ENCODE results near the gene ZNF488.
"Not testable (repeated sequence)": the region's sequence is repeated elsewhere in the genome, so short reads cannot be mapped to it uniquely, and the experiment has no call there.

The ZNF488 gene, protein sequence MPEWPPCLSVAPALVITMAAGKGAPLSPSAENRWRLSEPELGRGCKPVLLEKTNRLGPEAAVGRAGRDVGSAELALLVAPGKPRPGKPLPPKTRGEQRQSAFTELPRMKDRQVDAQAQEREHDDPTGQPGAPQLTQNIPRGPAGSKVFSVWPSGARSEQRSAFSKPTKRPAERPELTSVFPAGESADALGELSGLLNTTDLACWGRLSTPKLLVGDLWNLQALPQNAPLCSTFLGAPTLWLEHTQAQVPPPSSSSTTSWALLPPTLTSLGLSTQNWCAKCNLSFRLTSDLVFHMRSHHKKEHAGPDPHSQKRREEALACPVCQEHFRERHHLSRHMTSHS

DNA sequence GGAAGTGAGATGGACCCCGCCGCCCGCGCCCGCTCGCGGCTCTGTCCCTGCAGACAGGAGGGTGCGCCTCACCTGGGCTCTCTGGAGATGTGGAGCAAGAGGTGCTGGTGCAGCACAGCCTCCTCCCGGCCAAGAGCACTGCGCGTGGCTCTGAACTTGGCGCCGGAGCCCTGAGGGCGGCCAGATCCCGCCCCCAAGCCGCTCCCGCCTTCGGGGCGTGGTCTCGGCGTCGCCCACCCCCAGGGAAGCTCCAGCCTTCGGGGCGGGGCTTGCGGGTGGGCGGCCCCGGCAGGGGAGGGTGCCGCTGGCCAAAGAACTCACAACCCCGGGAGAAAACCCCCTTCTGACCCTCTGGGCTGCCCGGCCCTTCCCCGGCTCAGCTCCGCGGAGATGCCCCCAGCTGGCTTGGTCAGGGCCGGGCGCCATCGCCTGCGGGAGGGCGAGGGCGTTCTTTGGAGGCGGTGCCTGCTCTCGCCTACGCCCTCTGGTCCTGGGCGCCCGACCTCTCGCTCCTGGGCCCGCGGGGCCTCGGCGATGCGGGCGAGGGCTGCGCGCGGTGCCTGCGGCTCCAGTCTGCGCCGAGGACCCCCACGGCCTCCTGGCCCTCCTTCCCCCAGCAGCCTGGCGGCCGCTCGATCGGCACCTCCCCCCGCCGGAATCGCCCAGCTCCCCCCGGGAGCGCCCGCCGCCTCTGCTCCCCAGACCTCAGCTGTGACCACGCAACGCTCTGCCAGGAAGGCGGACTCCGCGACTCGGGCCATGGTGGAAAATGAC is at the start of gene ZNF488:
ZNF488 (minus strand) TSS at position 146 of the 774 bp plus-strand sequence. CDS start 15,464 bp downstream, outside the sequence.
- DNase-seq: peak; percentile 60

DNA sequence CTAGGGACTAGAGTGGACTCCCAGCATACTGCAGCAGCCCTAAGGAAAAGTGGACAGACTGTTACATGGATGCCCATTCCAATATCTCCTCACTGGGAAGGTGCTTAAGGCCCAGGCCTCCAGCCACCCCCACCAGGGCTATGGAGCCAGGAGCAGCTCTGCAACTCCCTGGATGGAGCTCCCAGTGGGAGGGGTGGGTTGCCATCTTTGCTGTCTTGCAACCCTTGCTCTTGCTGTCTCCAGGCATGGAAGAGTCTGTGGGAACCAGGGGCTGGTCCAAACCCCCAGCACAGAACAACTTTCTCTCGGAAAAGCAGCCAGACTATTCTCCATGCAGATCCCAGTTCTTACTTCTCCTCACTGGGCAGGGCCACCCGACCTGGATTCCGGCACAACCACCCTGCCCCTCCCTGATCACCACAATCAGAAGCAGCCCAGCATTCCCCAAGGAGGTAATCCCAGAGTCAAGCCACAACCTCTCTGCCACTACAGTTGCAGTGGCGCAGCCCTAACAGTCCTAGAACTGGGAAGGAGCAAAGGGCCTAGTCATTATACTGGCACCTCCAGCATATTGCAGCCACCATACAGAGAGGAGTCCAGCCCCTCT is 41.8 kb upstream of the ZNF488 start:
- DNase-seq: no peak

DNA sequence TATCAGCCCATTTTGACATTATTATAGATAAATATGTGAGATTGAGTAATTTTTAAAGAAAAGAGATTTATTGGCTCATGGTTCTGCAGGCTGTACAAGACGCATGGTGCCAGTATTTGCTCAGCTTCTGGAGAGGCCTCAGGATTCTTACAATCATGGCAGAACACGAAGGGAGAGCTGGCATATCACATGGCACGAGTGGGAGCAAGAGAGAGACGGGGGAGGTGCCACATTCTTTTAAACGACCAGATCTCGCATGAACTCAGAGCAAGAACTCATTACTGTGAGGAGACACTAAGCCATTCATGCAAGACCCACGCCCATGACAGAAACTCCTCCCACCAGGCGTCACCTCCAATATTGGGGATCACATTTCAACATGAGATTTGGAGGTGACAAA is 40.1 kb upstream of the ZNF488 start:
- DNase-seq: no peak

DNA sequence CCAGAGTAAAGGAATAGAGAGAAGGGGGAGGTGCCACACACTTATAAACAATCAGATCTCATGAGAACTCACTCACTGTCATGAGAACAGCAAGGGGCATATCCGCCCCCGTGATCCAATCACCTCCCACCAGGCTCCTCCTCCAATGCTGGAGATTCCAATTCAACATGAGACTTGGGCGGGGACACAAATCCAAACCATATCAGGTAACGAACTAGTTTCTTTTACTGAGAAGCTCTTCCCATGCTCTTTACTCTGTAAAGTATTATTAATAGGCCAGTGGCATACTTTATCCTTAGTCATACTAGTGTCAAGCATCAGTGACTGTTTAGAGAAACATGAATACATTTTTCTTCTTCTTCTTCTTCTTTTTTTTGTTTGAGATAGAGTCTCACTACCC is 39.4 kb upstream of the ZNF488 start:
- DNase-seq: no peak

DNA sequence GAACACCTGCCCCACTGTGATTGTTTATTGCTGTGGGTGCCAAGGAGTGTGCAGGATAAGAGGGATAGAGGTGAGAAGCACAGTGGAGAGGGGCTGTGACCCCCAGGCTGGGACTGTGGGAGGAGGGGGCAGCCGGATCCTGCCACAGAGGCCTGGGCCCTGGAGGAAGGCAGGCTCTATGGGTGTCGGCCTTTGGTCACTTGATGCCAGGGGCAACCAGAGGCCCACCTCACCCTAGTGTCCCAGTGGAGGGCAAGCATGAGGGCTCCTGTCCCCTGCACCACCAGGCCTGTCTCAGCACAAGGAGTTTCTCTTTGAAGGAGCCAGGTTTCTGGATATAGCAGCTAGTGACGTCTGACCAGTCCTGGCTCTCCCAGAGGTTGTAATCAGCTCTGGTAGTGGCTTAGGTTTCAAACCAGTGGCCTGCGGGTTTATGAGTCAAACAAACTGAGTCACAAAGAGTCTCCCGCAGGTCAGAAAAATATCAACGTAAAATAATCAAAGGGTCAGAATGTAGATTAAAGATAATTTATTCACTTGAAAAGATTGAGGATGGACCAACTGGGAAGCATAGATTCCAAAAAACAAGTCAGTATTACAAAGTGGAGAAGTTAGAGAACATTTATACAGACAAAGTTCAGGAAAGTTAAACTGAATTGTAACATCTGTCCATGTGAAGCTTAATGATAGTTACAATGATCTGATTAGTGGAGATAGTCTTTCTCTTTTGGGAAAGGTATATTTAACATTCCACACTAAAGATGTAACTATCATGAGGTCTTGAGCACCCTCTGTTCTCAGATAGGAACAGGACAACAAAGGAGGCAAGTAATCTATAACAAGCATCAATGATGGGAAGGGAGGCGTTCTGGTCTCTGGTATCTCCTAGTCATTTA is 37.2 kb upstream of the ZNF488 start:
- no peak for DNase-seq

DNA sequence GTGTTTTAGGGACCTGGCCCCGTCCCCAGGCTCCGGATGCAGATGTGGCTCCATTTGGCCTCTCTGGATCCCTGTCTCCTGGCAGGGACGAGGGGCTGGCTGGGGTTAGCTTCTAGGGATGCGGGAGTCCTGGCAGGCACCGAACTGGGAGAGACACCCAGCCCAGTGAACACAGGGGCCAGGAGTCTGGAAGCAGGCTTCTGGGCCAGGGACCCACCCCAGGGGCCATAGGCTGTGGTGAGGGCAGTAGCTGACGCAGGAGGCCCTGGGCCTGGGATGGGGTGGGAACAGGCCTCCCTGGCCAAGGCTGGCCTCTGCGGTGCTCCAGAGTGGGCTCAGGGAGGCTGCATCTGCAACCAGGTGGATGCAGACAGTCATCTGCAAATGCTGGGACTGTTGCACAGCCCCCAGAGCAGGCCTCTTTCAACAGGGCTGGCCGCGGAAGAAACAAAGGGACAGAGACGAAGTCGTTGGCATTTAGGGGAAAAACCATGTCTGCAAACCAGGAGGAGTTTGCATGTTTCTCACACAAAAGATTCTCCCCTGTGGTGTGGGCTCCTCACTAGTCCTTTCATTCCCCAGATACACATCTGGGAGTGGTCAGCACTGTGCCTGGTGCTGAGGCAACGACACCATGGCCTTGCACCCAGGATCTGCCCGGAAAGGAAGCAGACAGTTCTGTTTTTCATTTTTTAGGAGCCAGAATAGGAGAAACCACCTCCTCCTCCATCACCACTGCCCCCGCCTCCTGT is 36.4 kb upstream of the ZNF488 start:
- DNase-seq: no peak

DNA sequence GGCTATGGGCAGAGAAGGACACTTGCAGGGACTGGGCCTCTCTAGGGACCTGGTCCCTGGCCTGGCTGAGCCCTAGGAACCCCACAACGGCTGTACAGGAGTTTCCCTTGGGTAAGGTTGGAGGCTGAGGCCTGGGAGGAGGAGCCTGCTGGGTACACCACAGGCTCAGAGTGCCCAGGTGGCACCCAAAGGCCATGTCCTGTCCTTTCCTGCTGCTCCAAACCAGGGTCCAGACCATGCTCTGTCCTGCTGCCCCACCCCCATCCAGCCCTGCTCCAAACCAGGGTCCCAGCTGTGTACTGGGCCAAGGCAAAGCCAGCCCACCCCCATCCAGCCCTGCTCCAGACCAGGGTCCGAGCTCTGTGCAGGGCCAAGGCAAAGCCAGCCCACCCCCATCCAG is 35.3 kb upstream of the ZNF488 start:
- DNase-seq: no peak

DNA sequence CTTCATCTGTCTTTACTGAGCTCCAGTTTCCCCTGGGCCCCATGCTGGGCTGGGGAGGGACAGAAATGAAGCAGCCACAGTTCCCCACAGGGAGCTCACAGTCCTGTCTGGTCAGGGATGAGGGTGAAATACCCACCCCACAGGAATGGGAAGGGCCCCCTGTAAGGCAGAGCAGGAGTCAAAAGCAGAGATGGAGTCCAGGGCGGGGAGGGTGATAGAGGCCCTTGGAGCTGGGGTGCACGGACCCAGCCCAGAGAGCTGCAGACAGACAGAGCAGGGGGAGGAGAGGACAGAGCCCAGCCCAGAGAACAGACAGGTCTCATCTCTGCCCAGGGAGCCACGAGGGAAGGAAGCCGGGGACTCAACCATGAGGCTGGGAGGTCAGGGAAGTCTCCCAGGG is 34.9 kb upstream of the ZNF488 start:
- DNase-seq: no peak

DNA sequence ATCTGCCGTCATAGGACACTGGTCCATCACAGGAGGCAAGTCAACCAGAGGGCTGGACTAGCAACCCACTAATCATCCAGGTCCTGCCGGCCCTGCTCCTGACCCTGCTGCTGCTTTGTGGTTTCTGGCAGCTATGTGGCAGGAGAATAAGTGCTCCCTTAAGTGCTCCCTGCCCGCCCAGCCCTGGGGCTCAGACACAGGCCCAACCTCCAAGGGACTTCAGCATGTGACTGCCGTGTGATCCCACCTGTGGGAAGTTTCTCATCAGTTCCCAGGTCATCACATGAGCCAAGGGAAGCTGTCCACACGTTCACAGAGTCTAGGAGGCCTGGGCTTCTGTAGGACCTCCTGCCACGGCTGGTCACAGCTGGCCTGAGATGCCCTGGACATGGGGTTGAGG is 34.2 kb upstream of the ZNF488 start:
- no peak for DNase-seq

DNA sequence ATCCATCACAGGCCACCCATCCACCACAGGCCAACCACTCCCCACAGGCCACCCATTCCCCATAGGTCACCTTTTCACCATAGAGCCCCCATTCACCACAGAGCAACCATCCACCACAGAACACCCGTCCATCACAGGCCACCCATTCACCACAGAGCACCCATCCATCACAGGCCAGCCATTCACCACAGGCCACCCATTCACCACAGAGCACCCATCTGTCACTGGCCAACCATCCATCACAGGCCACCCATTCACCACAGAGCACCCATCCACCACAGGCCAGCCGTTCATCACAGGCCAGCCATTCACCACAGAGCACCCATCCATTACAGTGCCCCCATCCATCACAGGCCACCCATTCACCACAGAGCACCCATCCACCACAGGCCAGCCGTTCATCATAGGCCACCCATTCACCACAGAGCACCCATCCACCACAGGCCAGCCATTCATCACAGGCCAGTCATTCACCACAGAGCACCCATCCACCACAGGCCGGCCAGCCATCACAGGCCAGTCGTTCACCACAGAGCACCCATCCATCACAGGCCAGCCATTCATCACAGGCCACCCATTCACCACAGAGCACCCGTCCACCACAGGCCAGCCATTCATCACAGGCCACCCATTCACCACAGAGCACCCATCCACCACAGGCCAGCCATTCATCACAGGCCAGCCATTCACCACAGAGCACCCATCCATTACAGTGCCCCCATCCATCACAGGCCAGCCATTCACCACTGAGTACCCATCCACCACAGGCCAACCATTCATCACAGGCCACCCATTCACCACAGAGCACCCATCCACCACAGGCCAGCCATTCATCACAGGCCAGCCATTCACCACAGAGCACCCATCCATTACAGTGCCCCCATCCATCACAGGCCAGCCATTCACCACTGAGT is 32.5 kb upstream of the ZNF488 start:
- DNase-seq: not testable (repeated sequence)

DNA sequence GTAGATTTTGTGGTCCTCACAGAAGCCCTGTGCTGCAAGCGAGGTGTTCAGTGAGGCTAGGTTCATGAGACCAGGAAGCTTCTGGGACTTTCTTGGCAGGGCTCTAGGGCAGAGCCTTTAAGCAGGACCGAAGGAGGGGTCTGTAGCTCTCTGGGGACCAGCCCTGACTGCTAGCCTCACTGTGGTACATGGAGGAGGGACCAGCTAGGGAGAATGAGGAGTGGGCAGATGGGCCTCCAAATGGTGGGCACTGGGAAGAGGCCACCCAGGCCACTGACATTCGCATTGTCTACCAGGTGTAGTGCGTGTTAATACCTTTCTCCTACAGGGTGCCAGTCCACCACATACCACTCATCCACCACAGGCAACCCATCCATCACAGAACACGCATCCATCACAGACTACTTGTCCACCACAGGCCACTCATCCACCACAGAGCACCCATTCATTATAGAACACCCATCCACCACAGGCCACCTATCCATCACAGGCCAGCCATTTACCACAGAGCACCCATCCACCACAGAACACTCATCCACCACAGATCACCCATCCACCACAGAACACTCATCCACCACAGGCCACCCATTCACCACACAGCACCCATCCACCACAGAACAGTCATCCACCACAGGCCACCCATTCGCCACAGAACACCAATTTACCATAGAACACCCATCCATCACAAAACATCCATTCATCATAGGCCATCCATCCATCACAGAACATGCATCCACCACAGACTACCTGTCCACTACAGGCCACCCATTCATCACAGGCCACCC is 31.6 kb upstream of the ZNF488 start:
- no peak for DNase-seq

DNA sequence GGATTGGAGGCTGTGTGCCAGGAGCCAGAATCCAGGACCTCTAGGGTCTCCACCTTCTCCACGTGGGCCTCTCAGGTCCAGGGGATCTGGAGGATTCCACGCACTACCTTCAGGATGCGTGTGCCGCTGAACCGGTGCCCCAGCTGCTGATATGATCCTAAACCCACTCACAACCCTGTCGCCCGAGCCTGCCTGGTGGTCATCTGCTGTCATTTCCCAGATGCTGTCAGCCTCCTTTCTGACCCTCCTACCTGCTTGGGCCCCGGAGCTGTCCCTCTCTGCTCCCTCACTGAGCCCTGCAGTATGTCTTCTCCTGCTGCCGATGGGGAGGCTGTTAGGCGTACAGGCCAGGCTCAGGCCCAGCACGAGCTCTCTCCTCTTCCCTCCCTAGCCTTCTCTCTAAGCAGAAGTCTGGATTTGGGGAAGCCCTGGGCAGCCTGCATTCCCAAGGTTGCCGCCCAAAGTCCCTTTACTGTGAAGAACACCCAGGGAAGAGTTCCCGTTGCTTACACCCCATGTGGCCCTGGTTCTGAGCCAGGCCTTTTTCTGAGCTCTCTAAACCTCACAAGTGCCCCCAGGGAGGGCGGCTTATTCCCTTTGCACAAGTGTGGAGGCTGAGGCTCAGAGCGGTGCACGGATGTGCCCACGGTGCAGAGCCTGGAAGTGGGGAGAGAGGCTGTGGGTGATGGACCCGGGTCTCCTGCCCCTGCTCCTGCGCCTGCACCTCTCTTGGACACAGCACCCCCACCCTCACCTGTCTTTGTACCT is 30.8 kb upstream of the ZNF488 start:
- DNase-seq: no peak

DNA sequence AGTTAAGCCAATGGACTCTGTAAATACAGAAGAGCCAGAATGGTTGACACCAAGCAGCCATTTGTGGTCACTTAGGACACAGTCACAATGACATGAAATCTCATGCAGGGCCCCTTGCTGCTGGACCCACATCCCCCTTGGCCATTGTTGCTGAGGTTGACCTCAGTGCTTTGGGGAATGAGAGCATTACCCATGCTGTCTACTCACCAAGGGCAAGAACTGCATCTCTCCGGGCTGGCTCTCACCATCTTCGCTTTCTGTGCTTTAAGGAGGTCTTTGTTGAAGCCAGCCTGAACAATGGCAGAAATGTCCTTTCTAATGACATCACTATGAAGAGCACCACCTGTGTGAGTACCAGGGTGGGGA is 30.1 kb upstream of the ZNF488 start:
- no peak for DNase-seq

DNA sequence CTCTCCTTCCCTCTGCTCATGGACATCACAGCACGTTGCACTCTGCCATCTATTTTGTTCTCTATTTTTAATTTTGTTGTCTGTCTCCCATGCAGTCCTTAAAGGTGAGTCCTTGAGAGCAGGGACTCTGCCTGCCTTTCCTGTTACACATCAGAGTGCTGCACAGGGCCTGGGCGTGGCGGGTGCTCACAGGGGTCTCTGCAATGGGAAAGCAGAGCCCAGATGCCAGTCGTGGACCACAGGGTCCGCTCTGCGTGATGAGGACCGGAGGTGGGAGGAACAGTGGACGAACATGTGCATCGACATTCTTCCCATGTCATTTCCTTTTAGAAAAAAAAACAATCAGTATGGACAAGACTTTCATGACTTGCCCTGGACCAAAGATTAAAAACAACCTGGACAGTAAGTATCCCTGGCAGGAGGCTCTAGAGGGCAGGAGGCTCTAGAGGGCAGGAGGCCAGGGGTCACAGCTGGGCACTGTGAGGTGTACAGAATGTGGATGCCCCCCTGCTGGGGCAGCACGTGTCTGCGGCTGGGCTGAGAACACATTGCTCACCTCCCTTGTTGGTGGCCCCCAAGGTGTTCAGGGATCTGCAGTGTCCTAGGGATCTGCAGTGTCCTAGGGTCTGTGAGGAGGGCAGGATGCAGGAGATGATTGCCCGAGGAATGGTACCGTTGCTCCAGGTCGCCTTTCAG is 29.6 kb upstream of the ZNF488 start:
- no peak for DNase-seq

DNA sequence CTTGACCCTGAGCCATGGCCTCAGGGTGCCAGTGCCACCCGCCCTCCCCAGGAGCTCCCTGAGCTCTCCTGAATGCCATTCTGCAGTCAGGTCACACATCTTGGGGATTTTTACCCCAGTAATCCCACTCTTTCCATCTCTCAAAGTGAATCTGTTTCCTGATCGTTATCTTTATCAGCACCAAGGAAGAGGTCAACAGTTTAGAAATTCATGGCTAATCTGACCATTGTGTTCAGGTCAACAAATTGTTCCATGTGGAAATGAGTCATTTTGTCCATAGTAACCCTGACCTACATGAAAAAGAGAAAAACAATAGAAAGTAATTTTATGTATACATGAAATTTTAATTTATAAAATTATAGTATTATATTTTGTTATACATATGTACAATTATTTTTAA is 28.8 kb upstream of the ZNF488 start:
- DNase-seq: no peak

DNA sequence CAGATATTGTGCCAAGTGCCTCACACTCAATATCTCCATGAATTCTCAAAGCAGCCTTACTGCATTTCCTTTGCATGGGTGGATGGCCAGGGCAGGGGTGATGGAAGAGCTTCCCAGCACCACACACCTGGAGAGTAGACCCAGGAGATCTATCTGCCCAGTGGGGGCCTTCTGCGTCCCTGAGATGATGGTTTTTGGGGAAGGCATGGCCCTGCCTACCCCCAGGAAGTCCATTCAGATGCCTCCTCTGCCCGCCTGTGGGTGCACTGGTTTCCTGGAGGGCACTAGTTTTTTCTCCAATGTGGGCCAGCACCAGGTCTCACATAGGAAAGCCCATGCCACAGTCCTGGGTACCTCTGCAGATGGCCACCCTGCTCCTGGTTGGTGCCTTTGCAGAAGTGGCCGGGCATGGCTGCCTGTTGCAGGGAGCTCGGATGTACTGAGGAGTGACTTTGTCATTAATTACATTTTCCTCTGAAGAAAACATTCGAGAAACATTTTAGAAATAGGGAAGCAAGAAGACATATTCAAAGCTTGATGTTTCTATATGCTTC is 28.2 kb upstream of the ZNF488 start:
- DNase-seq: no peak

DNA sequence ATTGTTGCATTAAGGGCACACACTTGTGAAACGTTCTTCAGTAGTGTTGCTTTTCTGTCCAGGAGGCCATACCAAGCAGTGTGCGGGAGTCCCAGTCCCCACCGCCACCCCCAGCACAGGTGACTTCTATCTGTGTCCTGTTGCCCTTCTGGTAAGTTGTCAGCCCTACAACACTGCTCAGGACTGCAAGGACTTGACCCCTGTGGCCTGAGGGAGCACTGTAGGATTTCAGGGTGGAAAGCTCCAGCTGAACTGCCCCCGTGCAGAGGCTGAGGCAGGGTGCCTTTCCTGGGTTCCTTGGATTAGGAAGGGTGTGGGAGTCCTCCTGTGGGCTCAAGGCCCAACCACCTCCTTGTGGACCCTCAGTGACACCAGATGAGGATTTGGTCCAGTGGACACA is 26.8 kb upstream of the ZNF488 start:
- no peak for DNase-seq

DNA sequence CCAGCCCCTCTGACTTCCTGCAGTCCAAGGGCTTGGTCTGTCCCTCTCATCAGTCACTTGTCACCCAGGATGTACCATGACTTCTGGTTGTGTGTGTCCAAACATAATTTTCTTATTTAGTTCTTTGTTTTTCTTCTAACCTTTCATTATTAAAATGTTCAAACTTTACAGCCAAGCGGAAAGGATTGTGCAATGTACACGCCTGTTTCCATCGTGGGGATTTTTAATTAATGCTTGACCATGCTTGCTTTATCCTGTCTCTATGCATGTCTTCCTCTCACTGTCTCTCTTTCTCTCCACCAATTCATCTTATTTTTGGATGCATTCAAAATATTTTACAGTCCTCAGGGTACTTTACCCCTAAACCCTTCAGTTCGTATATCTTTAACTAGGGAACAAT is 26.2 kb upstream of the ZNF488 start:
- DNase-seq: no peak

DNA sequence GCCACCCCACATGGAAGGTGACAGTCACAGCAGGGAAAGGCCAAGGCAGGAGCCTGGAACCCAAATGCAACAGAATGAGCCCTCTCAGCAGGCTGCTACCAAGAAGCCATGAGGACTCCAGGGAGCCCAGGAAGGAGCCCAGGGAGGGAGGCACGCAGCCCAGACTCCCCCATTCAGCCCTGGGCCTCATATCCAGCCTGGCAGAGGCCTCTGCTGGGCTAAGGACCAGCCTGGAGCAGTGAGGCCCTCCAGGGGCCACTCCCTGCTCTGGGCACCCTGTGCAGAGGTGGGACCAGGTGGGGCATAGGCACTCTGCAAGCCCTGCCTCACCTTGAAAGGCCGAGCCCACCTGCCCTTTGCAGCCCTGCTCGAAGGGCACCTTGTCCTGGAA is 25.8 kb upstream of the ZNF488 start:
- DNase-seq: no peak

All from NCI-H1092 treated with DMSO at 0.1 percent for 48 hours (cell line).